GM18951 (cell line): ENCODE data around the gene NKAIN1.
"Not testable (repeated sequence)": the region's sequence is repeated elsewhere in the genome, so short reads cannot be mapped to it uniquely, and the experiment has no call there.

Experiments used
- POLR2A ChIP-seq: IDR thresholded peaks from 4 replicates; pipeline ENCODE4 v1.6.1; 2011; ENCODE audit warnings: mild to moderate bottlenecking; ENCODE audit not compliant: insufficient read length, insufficient read depth; ENCODE audit errors: extremely low read depth
- in situ Hi-C: fragments of 300-500 bp; cut with MboI; formaldehyde crosslinking; loops from one replicate; pipeline ENCODE4 v1.12.0; 2022; ENCODE audit warnings: low sequenced_read_pairs, mixed read lengths, inconsistent platforms; ENCODE audit not compliant: unreplicated experiment

The NKAIN1 gene

GRCh38 chr1:31180338-31180737, 59.3 kb downstream of the NKAIN1 start:
- no peak for TF ChIP-seq POLR2A
- in situ Hi-C loops = loop anchor here (10.0 kb wide), 2 partner anchors 224 to 374 kb away; no protein-coding TSS in a partner anchor

- in situ Hi-C loops = not testable (repeated sequence)
These were observed 63.4 kb downstream of the NKAIN1 start for GRCh38 chr1:31176291-31176690.

GRCh38 chr1:31170486-31170735, 69.3 kb downstream of the NKAIN1 start:
- in situ Hi-C loops = no loop called here
- no peak for TF ChIP-seq POLR2A

- TF ChIP-seq POLR2A = no peak
- in situ Hi-C loops = no loop called here
These were observed 73.2 kb downstream of the NKAIN1 start for GRCh38 chr1:31166462-31166861.

GRCh38 chr1:31164291-31164690, 75.4 kb downstream of the NKAIN1 start:
- no peak for TF ChIP-seq POLR2A
- in situ Hi-C loops = no loop called here

- in situ Hi-C loops = no loop called here
These were observed 75.8 kb downstream of the NKAIN1 start for GRCh38 chr1:31163866-31164265.

GRCh38 chr1:31161571-31161970, 78.1 kb downstream of the NKAIN1 start:
- in situ Hi-C loops = no loop called here

More at GRCh38 chr1:31163866-31164265, 75.8 kb downstream of the NKAIN1 start:
- TF ChIP-seq POLR2A = no peak

GRCh38 chr1:31159869-31160611, 79.6 kb downstream of the NKAIN1 start:
- in situ Hi-C loops = no loop called here
- no peak for TF ChIP-seq POLR2A

More at GRCh38 chr1:31161571-31161970, 78.1 kb downstream of the NKAIN1 start:
- no peak for TF ChIP-seq POLR2A

GRCh38 chr1:31159323-31159722, 80.4 kb downstream of the NKAIN1 start:
- in situ Hi-C loops = no loop called here
- TF ChIP-seq POLR2A = no peak

- in situ Hi-C loops = no loop called here
- TF ChIP-seq POLR2A = peak; percentile 36
These were observed 84.4 kb downstream of the NKAIN1 start for GRCh38 chr1:31155216-31155806.

GRCh38 chr1:31154632-31155215, 85.0 kb downstream of the NKAIN1 start:
- in situ Hi-C loops = no loop called here

GRCh38 chr1:31154000-31154631, 85.6 kb downstream of the NKAIN1 start:
- in situ Hi-C loops = no loop called here
- TF ChIP-seq POLR2A = no peak

More at GRCh38 chr1:31154632-31155215, 85.0 kb downstream of the NKAIN1 start:
- no peak for TF ChIP-seq POLR2A

- in situ Hi-C loops = no loop called here
- TF ChIP-seq POLR2A = no peak
These were observed 86.3 kb downstream of the NKAIN1 start for GRCh38 chr1:31153423-31153822.

- TF ChIP-seq POLR2A = no peak
- in situ Hi-C loops = no loop called here
These were observed 87.4 kb downstream of the NKAIN1 start for GRCh38 chr1:31152181-31152795.

- in situ Hi-C loops = no loop called here
- TF ChIP-seq POLR2A = no peak
These were observed 88.3 kb downstream of the NKAIN1 start for GRCh38 chr1:31151402-31151801.
